Stimulated activated CD8-positive, alpha-beta memory T cell treated with anti-CD3 and anti-CD28 coated beads, Interleukin-15, amount 100 ng/mL, for 48 hours (primary cell): ENCODE data around the gene INPP4B.
A peak's percentile ranks its signal among the peaks of the same experiment; 100 is the strongest.

Experiments used
- DNase-seq, 2 donors: peaks; one replicate each; pipeline ENCODE4 v3.0.0-alpha.2; 2020; ENCODE audit warnings: low read depth in 2 of 2

Gene INPP4B

GRCh38 chr4:142574306-142574705, 271.8 kb downstream of the INPP4B start:
- no peak for DNase-seq

GRCh38 chr4:142572071-142572470, 274.0 kb downstream of the INPP4B start:
- DNase-seq: no peak

- no peak for DNase-seq
Measured at GRCh38 chr4:142567620-142568451, 278.3 kb downstream of the INPP4B start.

GRCh38 chr4:142567199-142567598, 278.9 kb downstream of the INPP4B start:
- peak; percentile 6 to 17 for DNase-seq

GRCh38 chr4:142566777-142567176, 279.3 kb downstream of the INPP4B start:
- DNase-seq: no peak

- DNase-seq: no peak
Measured at GRCh38 chr4:142566243-142566642, 279.9 kb downstream of the INPP4B start.

GRCh38 chr4:142565771-142566170, 280.3 kb downstream of the INPP4B start:
- DNase-seq: no peak

- DNase-seq: no peak
Measured at GRCh38 chr4:142563682-142564291, 282.3 kb downstream of the INPP4B start.

GRCh38 chr4:142559986-142560385, 286.1 kb downstream of the INPP4B start:
- DNase-seq: no peak

- DNase-seq: no peak
Measured at GRCh38 chr4:142558851-142559250, 287.2 kb downstream of the INPP4B start.

GRCh38 chr4:142557239-142557801, 288.8 kb downstream of the INPP4B start:
- no peak for DNase-seq

- DNase-seq: no peak
Measured at GRCh38 chr4:142556570-142557238, 289.4 kb downstream of the INPP4B start.

- DNase-seq: no peak
Measured at GRCh38 chr4:142556048-142556447, 290.1 kb downstream of the INPP4B start.

- no peak for DNase-seq
Measured at GRCh38 chr4:142554412-142554811, 291.7 kb downstream of the INPP4B start.

- no peak for DNase-seq
Measured at GRCh38 chr4:142551517-142552305, 294.4 kb downstream of the INPP4B start.

- no peak for DNase-seq
Measured at GRCh38 chr4:142550965-142551364, 295.1 kb downstream of the INPP4B start.

GRCh38 chr4:142549726-142550463, 296.2 kb downstream of the INPP4B start:
- DNase-seq: no peak

GRCh38 chr4:142549248-142549647, 296.9 kb downstream of the INPP4B start:
- no peak for DNase-seq

GRCh38 chr4:142548491-142548890, 297.6 kb downstream of the INPP4B start:
- DNase-seq: no peak

- no peak for DNase-seq
Measured at GRCh38 chr4:142547974-142548373, 298.1 kb downstream of the INPP4B start.

- no peak for DNase-seq
Measured at GRCh38 chr4:142544594-142544993, 301.5 kb downstream of the INPP4B start.
